Liver (tissue), 9 donors: Measurements from ENCODE around the gene GPR18. TPM values are rescaled to one million over a fixed set of nuclear protein-coding genes. Genes with fewer than 3 reads are reported as not detected.

ENCODE experiments used
- DNase-seq: peaks from one replicate; pipeline ENCODE4 v3.0.0-alpha.2; 2017; ENCODE audit warnings: low spot score
- H3K27ac ChIP-seq, 2 donors: one replicate each; pipeline ENCODE4 v1.7.0; 2013; ENCODE audit warnings: inconsistent platforms in 2 of 2, low read length in 2 of 2, control low read depth in 1 of 2, low read depth in 1 of 2, mild to moderate bottlenecking in 1 of 2
- H3K27me3 ChIP-seq, 4 donors: one replicate each; pipeline versions ENCODE4 v1.6.1 to v1.7.0; 2013; ENCODE audit warnings: low read length in 3 of 4, inconsistent platforms in 1 of 4, mild to moderate bottlenecking in 1 of 4, moderate library complexity in 1 of 4; ENCODE audit not compliant: control insufficient read depth in 4 of 4, insufficient read depth in 4 of 4
- H3K36me3 ChIP-seq, 4 donors: one replicate each; pipeline versions ENCODE4 v1.6.1 to v1.7.0; 2013; ENCODE audit warnings: low read length in 3 of 4, mild to moderate bottlenecking in 3 of 4, low read depth in 1 of 4, moderate library complexity in 1 of 4; ENCODE audit not compliant: control insufficient read depth in 4 of 4, insufficient read depth in 3 of 4
- H3K4me1 ChIP-seq, 4 donors: one replicate each; pipeline versions ENCODE4 v1.6.1 to v1.7.0; 2013; ENCODE audit warnings: low read length in 3 of 4, mild to moderate bottlenecking in 3 of 4, moderate library complexity in 1 of 4; ENCODE audit not compliant: control insufficient read depth in 4 of 4, insufficient read depth in 4 of 4
- H3K4me3 ChIP-seq, 3 donors: one replicate each; pipeline versions ENCODE4 v1.6.1 to v1.7.0; 2013; ENCODE audit warnings: low read length in 3 of 3, control low read depth in 1 of 3, low read depth in 1 of 3, mild to moderate bottlenecking in 1 of 3
- H3K9ac ChIP-seq, 2 donors: one replicate each; pipeline ENCODE4 v1.7.0; 2013; ENCODE audit warnings: low read length in 2 of 2, mild to moderate bottlenecking in 2 of 2, moderate library complexity in 2 of 2, control low read depth in 1 of 2, low read depth in 1 of 2
- H3K9me3 ChIP-seq, 4 donors: one replicate each; pipeline versions ENCODE4 v1.6.1 to v1.7.0; 2013; ENCODE audit warnings: low read length in 3 of 4; ENCODE audit not compliant: control insufficient read depth in 4 of 4
- EGR1 ChIP-seq, 2 donors: IDR thresholded peaks; 2 replicates each; pipeline ENCODE4 v1.6.1; 2016 to 2018; ENCODE audit warnings: antibody characterized with exemption in 2 of 2, low read depth in 2 of 2
- FOXA1 ChIP-seq: IDR thresholded peaks from 2 replicates; pipeline ENCODE4 v1.6.1; 2016; ENCODE audit warnings: antibody characterized with exemption
- FOXA2 ChIP-seq: IDR thresholded peaks from 2 replicates; pipeline ENCODE4 v1.6.1; 2016; ENCODE audit warnings: antibody characterized with exemption
- GABPA ChIP-seq, 2 donors: IDR thresholded peaks in 1 of 2; conservative IDR thresholded peaks in 1 of 2; 2 replicates each; pipeline ENCODE4 v1.6.1; 2016; ENCODE audit warnings: antibody characterized with exemption in 2 of 2, mild to moderate bottlenecking in 1 of 2, moderate library complexity in 1 of 2
- HNF4A ChIP-seq, 2 donors: conservative IDR thresholded peaks; 2 replicates each; pipeline ENCODE4 v1.6.1; 2016; ENCODE audit warnings: antibody characterized with exemption in 2 of 2, mild to moderate bottlenecking in 2 of 2
- HNF4G ChIP-seq: IDR thresholded peaks from 2 replicates; pipeline ENCODE4 v1.6.1; 2016; ENCODE audit warnings: antibody characterized with exemption
- JUND ChIP-seq, 2 donors: IDR thresholded peaks; 2 replicates each; pipeline ENCODE4 v1.6.1; 2016; ENCODE audit warnings: antibody characterized with exemption in 2 of 2
- NR2F2 ChIP-seq: IDR thresholded peaks from 2 replicates; pipeline ENCODE4 v1.6.1; 2016; ENCODE audit warnings: antibody characterized with exemption
- RAD21 ChIP-seq, 2 donors: IDR thresholded peaks; 2 replicates each; pipeline ENCODE4 v1.6.1; 2016; ENCODE audit warnings: antibody characterized with exemption in 2 of 2, mild to moderate bottlenecking in 2 of 2
- RXRA ChIP-seq, 2 donors: IDR thresholded peaks; 2 replicates each; pipeline ENCODE4 v1.6.1; 2017 to 2018; ENCODE audit warnings: antibody characterized with exemption in 2 of 2, mild to moderate bottlenecking in 1 of 2
- SP1 ChIP-seq: IDR thresholded peaks from 2 replicates; pipeline ENCODE4 v1.6.1; 2018; ENCODE audit warnings: antibody characterized with exemption, mild to moderate bottlenecking
- TAF1 ChIP-seq: conservative IDR thresholded peaks from 2 replicates; pipeline ENCODE4 v1.6.1; 2016; ENCODE audit warnings: antibody characterized with exemption, mild to moderate bottlenecking
- YY1 ChIP-seq: IDR thresholded peaks from 2 replicates; pipeline ENCODE4 v1.6.1; 2016; ENCODE audit warnings: antibody characterized with exemption, mild to moderate bottlenecking
- WGBS: extraction: QIAGEN DNeasy Blood & Tissue Kit; methylation state at CpG from one replicate; pipeline ENCODE4 v1.1.7; 2013; 5-methylcytosine and 5-hydroxymethylcytosine counted together
- polyA plus RNA-seq, 2 donors: library from polyadenylated mRNA; stranded (reverse) in 1 of 2; unstranded in 1 of 2; fragments of 200-250 nt in 1 of 2; fragments of >200 nt in 1 of 2; fragmentation: Nextera tagmentation in 1 of 2; extraction: Ambion mirVana in 1 of 2; gene quantifications; one replicate each; pipeline versions ENCODE4 v1.2.1 to v1.2.3, GENCODE V29; 2013 to 2015
- total RNA-seq, 2 donors: library from RNA; depleted of rRNA; stranded (reverse); fragments of >200 nt; gene quantifications; one replicate each; pipeline ENCODE4 v1.2.3, GENCODE V29; 2014
- TF ChIP-seq, protein P1 (sequence below): IDR thresholded peaks from 2 replicates; pipeline ENCODE4 v1.6.1; 2016; ENCODE audit warnings: antibody characterized with exemption
- TF ChIP-seq, protein P2 (sequence below): IDR thresholded peaks from 2 replicates; pipeline ENCODE4 v1.6.1; 2016; ENCODE audit warnings: antibody characterized with exemption, mild to moderate bottlenecking
- TF ChIP-seq, protein P3 (sequence below): fragments of 150-350 bp; IDR thresholded peaks from 2 replicates; pipeline ENCODE4 v1.5.1; 2017; ENCODE audit warnings: improper control_type of control experiment, low read depth, low read length; ENCODE audit not compliant: missing input control
- TF ChIP-seq, protein P4 (sequence below): IDR thresholded peaks from 2 replicates; pipeline ENCODE4 v1.6.1; 2016; ENCODE audit warnings: antibody characterized with exemption
- TF ChIP-seq, protein P5 (sequence below): IDR thresholded peaks from 2 replicates; pipeline ENCODE4 v1.6.1; 2016; ENCODE audit warnings: antibody characterized with exemption
- donor health status: healthy.
- donor health status: healthy.
- donor health status: healthy.
- donor health status: healthy.
- donor health status: healthy.

The GPR18 gene
- total and polyA plus RNA-seq, 4 donors = 0.13 to 1.0 (median 0.41) TPM

DNA sequence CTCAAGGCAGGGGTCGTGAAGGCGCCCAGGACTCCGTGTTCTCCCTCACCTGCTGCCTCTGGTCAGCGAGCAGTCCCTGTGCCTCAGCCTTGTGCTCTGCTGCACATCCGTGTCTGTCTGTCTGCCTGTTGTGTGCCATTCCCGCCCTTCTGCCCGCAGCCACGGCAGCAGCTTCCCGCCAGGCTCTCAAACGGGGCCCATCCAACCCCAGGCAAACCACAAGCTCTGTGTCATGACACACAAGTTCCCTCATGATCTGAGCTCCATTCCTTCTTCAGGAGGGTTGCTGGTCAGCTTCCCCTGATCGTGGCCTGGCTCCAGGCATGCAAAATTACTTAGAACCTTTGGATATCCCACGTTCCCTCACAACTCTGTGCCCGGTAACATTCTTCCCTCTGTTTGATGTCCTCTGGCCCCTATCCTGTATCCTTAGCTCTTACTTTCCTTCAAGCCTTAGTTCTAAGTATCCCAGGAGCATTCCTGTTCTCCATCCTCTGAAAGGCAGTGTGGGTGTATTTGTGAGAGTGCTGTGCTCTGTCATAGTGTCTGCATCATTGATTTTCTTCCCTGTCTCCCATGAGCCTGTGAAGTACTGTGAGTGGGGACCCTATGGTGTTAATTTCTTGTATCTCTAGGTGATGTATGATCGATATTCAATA is 45.8 kb upstream of the GPR18 start:
- DNase-seq = no peak
- Histone ChIP-seq H3K27ac (peak overlapping the region in 1 of 2 donors; percentile 20), H3K4me1 (no peaks in the 10 kb centered on the region), H3K4me3 (no peak overlapping the region), H3K27me3 (no peaks in the 10 kb centered on the region), H3K9me3 (no peaks in the 10 kb centered on the region), H3K36me3 (no peaks in the 10 kb centered on the region), H3K9ac (no peak overlapping the region)
- 82% methylated on average over 14 of the region's 14 CpGs for WGBS
- TF ChIP-seq NR2F2 = no peak
- TF ChIP-seq, protein P1, sequence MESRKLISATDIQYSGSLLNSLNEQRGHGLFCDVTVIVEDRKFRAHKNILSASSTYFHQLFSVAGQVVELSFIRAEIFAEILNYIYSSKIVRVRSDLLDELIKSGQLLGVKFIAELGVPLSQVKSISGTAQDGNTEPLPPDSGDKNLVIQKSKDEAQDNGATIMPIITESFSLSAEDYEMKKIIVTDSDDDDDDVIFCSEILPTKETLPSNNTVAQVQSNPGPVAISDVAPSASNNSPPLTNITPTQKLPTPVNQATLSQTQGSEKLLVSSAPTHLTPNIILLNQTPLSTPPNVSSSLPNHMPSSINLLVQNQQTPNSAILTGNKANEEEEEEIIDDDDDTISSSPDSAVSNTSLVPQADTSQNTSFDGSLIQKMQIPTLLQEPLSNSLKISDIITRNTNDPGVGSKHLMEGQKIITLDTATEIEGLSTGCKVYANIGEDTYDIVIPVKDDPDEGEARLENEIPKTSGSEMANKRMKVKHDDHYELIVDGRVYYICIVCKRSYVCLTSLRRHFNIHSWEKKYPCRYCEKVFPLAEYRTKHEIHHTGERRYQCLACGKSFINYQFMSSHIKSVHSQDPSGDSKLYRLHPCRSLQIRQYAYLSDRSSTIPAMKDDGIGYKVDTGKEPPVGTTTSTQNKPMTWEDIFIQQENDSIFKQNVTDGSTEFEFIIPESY = no peak
- TF ChIP-seq FOXA2 = no peak
- no peak for TF ChIP-seq TAF1
- TF ChIP-seq HNF4A (conservative IDR thresholded peaks at IDR 0.05) = no peak
- TF ChIP-seq, protein P2, sequence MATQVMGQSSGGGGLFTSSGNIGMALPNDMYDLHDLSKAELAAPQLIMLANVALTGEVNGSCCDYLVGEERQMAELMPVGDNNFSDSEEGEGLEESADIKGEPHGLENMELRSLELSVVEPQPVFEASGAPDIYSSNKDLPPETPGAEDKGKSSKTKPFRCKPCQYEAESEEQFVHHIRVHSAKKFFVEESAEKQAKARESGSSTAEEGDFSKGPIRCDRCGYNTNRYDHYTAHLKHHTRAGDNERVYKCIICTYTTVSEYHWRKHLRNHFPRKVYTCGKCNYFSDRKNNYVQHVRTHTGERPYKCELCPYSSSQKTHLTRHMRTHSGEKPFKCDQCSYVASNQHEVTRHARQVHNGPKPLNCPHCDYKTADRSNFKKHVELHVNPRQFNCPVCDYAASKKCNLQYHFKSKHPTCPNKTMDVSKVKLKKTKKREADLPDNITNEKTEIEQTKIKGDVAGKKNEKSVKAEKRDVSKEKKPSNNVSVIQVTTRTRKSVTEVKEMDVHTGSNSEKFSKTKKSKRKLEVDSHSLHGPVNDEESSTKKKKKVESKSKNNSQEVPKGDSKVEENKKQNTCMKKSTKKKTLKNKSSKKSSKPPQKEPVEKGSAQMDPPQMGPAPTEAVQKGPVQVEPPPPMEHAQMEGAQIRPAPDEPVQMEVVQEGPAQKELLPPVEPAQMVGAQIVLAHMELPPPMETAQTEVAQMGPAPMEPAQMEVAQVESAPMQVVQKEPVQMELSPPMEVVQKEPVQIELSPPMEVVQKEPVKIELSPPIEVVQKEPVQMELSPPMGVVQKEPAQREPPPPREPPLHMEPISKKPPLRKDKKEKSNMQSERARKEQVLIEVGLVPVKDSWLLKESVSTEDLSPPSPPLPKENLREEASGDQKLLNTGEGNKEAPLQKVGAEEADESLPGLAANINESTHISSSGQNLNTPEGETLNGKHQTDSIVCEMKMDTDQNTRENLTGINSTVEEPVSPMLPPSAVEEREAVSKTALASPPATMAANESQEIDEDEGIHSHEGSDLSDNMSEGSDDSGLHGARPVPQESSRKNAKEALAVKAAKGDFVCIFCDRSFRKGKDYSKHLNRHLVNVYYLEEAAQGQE = no peak
- TF ChIP-seq FOXA1 = no peak
- TF ChIP-seq EGR1 (IDR thresholded peaks at IDR 0.05; ENCODE audit: low read depth in 2 of 2) = no peak
- no peak for TF ChIP-seq RAD21 (IDR thresholded peaks at IDR 0.05)
- TF ChIP-seq, protein P3, sequence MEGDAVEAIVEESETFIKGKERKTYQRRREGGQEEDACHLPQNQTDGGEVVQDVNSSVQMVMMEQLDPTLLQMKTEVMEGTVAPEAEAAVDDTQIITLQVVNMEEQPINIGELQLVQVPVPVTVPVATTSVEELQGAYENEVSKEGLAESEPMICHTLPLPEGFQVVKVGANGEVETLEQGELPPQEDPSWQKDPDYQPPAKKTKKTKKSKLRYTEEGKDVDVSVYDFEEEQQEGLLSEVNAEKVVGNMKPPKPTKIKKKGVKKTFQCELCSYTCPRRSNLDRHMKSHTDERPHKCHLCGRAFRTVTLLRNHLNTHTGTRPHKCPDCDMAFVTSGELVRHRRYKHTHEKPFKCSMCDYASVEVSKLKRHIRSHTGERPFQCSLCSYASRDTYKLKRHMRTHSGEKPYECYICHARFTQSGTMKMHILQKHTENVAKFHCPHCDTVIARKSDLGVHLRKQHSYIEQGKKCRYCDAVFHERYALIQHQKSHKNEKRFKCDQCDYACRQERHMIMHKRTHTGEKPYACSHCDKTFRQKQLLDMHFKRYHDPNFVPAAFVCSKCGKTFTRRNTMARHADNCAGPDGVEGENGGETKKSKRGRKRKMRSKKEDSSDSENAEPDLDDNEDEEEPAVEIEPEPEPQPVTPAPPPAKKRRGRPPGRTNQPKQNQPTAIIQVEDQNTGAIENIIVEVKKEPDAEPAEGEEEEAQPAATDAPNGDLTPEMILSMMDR = no peak
- TF ChIP-seq YY1 = no peak
- TF ChIP-seq GABPA (IDR thresholded peaks at IDR 0.05 in 1 of 2, conservative IDR thresholded peaks at IDR 0.05 in 1 of 2) = no peak
- TF ChIP-seq SP1 = no peak
- TF ChIP-seq, protein P4, sequence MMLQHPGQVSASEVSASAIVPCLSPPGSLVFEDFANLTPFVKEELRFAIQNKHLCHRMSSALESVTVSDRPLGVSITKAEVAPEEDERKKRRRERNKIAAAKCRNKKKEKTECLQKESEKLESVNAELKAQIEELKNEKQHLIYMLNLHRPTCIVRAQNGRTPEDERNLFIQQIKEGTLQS = no peak
- TF ChIP-seq, protein P5, sequence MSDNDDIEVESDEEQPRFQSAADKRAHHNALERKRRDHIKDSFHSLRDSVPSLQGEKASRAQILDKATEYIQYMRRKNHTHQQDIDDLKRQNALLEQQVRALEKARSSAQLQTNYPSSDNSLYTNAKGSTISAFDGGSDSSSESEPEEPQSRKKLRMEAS = no peak
- TF ChIP-seq RXRA (IDR thresholded peaks at IDR 0.05) = no peak
- no peak for TF ChIP-seq HNF4G
- TF ChIP-seq JUND (IDR thresholded peaks at IDR 0.05) = no peak
